H1 (cell line): Measurements from ENCODE around the gene ZNF132. TPM values are rescaled to one million over a fixed set of nuclear protein-coding genes. Genes with fewer than 3 reads are reported as not detected.
"Not testable (repeated sequence)": the region's sequence is repeated elsewhere in the genome, so short reads cannot be mapped to it uniquely, and the experiment has no call there.

ENCODE experiments used
- CTCF ChIA-PET: fragments of 300-600 bp; sonication (Branson Sonifier 250); formaldehyde crosslinking; loops from one replicate; lab custom pipeline; 2021; ENCODE audit not compliant: partially characterized antibody; lab: Charles Lee
- POLR2A ChIA-PET: fragments of 300-600 bp; sonication (Branson Sonifier 250); formaldehyde crosslinking; loops from one replicate; lab custom pipeline; 2021; ENCODE audit warnings: inconsistent platforms; ENCODE audit not compliant: partially characterized antibody; lab: Charles Lee
- DNase-seq, 2 experiments: peaks; one replicate each; pipeline versions ENCODE4 v3.0.0 to v3.0.0-alpha.2; 2010 to 2022; ENCODE audit warnings: low spot score in 2 of 2, low read depth in 1 of 2, mixed read lengths in 1 of 2
- FAIRE-seq: peaks from 2 replicates; lab custom pipeline; 2011; peaks lifted over from hg19 to GRCh38; lab: Jason Lieb, UNC
- H2AFZ ChIP-seq: 2 replicates; pipeline ENCODE4 v1.8.1; 2012; ENCODE audit warnings: low read length, inconsistent platforms
- H2AK5ac ChIP-seq: 2 replicates; pipeline ENCODE4 v1.6.1; 2013; ENCODE audit warnings: low read depth, low read length
- H2BK120ac ChIP-seq: replicated peaks from 2 replicates; pipeline ENCODE3; 2013; ENCODE audit warnings: low read depth, low read length, inconsistent platforms
- H2BK12ac ChIP-seq: 2 replicates; pipeline ENCODE4 v1.6.1; 2013; ENCODE audit warnings: low read depth, low read length
- H2BK15ac ChIP-seq: 2 replicates; pipeline ENCODE4 v1.6.1; 2013; ENCODE audit warnings: low read length
- H2BK20ac ChIP-seq: 2 replicates; pipeline ENCODE4 v1.6.1; 2013; ENCODE audit warnings: low read length
- H2BK5ac ChIP-seq: 2 replicates; pipeline ENCODE4 v1.6.1; 2013; ENCODE audit warnings: low read depth, low read length
- H3K14ac ChIP-seq: 2 replicates; pipeline ENCODE4 v1.6.1; 2013; ENCODE audit warnings: inconsistent platforms; ENCODE audit not compliant: insufficient read length
- H3K18ac ChIP-seq: 2 replicates; pipeline ENCODE4 v1.6.1; 2013; ENCODE audit warnings: low read length; ENCODE audit errors: extremely low read depth
- H3K23ac ChIP-seq: 2 replicates; pipeline ENCODE4 v1.6.1; 2013; ENCODE audit warnings: inconsistent platforms; ENCODE audit not compliant: insufficient read length
- H3K23me2 ChIP-seq: 2 replicates; pipeline ENCODE4 v1.6.1; 2013; ENCODE audit warnings: low read depth, low read length
- H3K27ac ChIP-seq: 2 replicates; pipeline ENCODE4 v1.6.1; 2011; ENCODE audit warnings: low read depth, low read length, inconsistent platforms
- H3K27me3 ChIP-seq, 4 experiments: replicated peaks in 1 of 4; 1 replicate in 1 of 4; 2 replicates in 3 of 4; pipeline versions ENCODE4 v1.6.1 to v1.8.1; 2011 to 2013; ENCODE audit warnings: low read length in 3 of 4, mild to moderate bottlenecking in 3 of 4, inconsistent platforms in 2 of 4, mixed read lengths in 2 of 4, moderate library complexity in 1 of 4; ENCODE audit not compliant: control insufficient read depth in 3 of 4, insufficient read depth in 3 of 4; ENCODE audit errors: extremely low read depth in 1 of 4
- H3K36me3 ChIP-seq, 4 experiments: 2 replicates each; pipeline versions ENCODE4 v1.6.1 to v1.8.1; 2011 to 2013; ENCODE audit warnings: mild to moderate bottlenecking in 4 of 4, low read length in 3 of 4, moderate library complexity in 2 of 4, control low read depth in 1 of 4, inconsistent platforms in 1 of 4; ENCODE audit not compliant: insufficient read depth in 4 of 4, control insufficient read depth in 2 of 4
- H3K4ac ChIP-seq: replicated peaks from 2 replicates; pipeline ENCODE3; 2013; ENCODE audit warnings: low read length, low read depth, mixed read lengths, inconsistent platforms; ENCODE audit not compliant: insufficient read length
- H3K4me1 ChIP-seq, 4 experiments: replicated peaks in 1 of 4; 1 replicate in 1 of 4; 2 replicates in 3 of 4; pipeline versions ENCODE4 v1.6.1 to v1.8.1; 2011 to 2013; ENCODE audit warnings: low read length in 3 of 4, inconsistent platforms in 2 of 4, mixed read lengths in 1 of 4; ENCODE audit not compliant: insufficient read depth in 4 of 4, control insufficient read depth in 3 of 4
- H3K4me2 ChIP-seq, 2 experiments: 2 replicates each; pipeline versions ENCODE4 v1.6.1 to v1.8.1; 2011 to 2013; ENCODE audit warnings: low read depth in 2 of 2, low read length in 2 of 2, control low read depth in 1 of 2, inconsistent platforms in 1 of 2, mild to moderate bottlenecking in 1 of 2; ENCODE audit not compliant: insufficient read depth in 1 of 2
- H3K4me3 ChIP-seq, 4 experiments: fragments of 200-600, 300-600 bp in 1 of 4; sonication (generic), shearing (Covaris generic), sonication (Bioruptor Twin) in 1 of 4; 2 replicates each; pipeline versions ENCODE4 v1.5.1 to v1.8.1; 2011 to 2016; ENCODE audit warnings: low read length in 4 of 4, low read depth in 3 of 4, control low read depth in 2 of 4, inconsistent platforms in 2 of 4, mild to moderate bottlenecking in 2 of 4, mixed read lengths in 1 of 4, moderate library complexity in 1 of 4; ENCODE audit not compliant: insufficient read depth in 2 of 4; ENCODE audit errors: extremely low read depth in 1 of 4
- H3K56ac ChIP-seq: replicated peaks from 2 replicates; pipeline ENCODE3; 2013; ENCODE audit warnings: low read depth, mild to moderate bottlenecking, mixed read lengths, low read length, inconsistent platforms; ENCODE audit not compliant: insufficient read length
- H3K79me1 ChIP-seq: 2 replicates; pipeline ENCODE4 v1.6.1; 2013; ENCODE audit warnings: low read depth, low read length, control low read depth
- H3K79me2 ChIP-seq, 2 experiments: 2 replicates each; pipeline versions ENCODE4 v1.6.1 to v1.8.1; 2012 to 2013; ENCODE audit warnings: low read length in 2 of 2, mild to moderate bottlenecking in 2 of 2, inconsistent platforms in 1 of 2; ENCODE audit not compliant: insufficient read depth in 2 of 2, control insufficient read depth in 1 of 2
- H3K9ac ChIP-seq, 4 experiments: replicated peaks in 1 of 4; 1 replicate in 1 of 4; 2 replicates in 3 of 4; pipeline versions ENCODE4 v1.6.1 to v1.8.1; 2011 to 2013; ENCODE audit warnings: low read depth in 3 of 4, low read length in 3 of 4, control low read depth in 2 of 4, mild to moderate bottlenecking in 2 of 4, moderate library complexity in 2 of 4, inconsistent platforms in 1 of 4; ENCODE audit errors: extremely low read depth in 1 of 4
- H3K9me3 ChIP-seq, 2 experiments: 2 replicates each; pipeline versions ENCODE4 v1.6.1 to v1.8.1; 2012 to 2013; ENCODE audit warnings: mild to moderate bottlenecking in 2 of 2, moderate library complexity in 2 of 2, control low read depth in 1 of 2, inconsistent platforms in 1 of 2, low read depth in 1 of 2, low read length in 1 of 2, mixed read lengths in 1 of 2; ENCODE audit not compliant: insufficient read depth in 2 of 2
- H4K20me1 ChIP-seq, 2 experiments: replicated peaks in 1 of 2; 2 replicates each; pipeline versions ENCODE3 to v1.8.1; 2011 to 2013; ENCODE audit warnings: inconsistent platforms in 2 of 2, low read length in 2 of 2, mild to moderate bottlenecking in 1 of 2; ENCODE audit not compliant: insufficient read depth in 2 of 2, control insufficient read depth in 1 of 2
- H4K5ac ChIP-seq: 2 replicates; pipeline ENCODE4 v1.6.1; 2013; ENCODE audit warnings: low read length, low read depth, mixed read lengths, inconsistent platforms; ENCODE audit not compliant: insufficient read length
- H4K8ac ChIP-seq: 2 replicates; pipeline ENCODE4 v1.8.0; 2013; ENCODE audit warnings: mild to moderate bottlenecking, moderate library complexity, low read length, inconsistent platforms; ENCODE audit not compliant: insufficient read depth; ENCODE audit errors: extremely low read depth
- H4K91ac ChIP-seq: replicated peaks from 2 replicates; pipeline ENCODE3; 2013; ENCODE audit warnings: low read length, mixed read lengths, inconsistent platforms; ENCODE audit not compliant: insufficient read length
- CHD1 ChIP-seq: IDR thresholded peaks from 2 replicates; pipeline ENCODE4 v1.6.1; 2012; ENCODE audit warnings: low read depth, low read length, improper control_type of control experiment
- HDAC6 ChIP-seq: IDR thresholded peaks from one replicate; pipeline ENCODE4 v1.7.1; 2012; ENCODE audit warnings: low read depth, mild to moderate bottlenecking, inconsistent platforms, low read length, moderate library complexity
- POLR2AphosphoS5 ChIP-seq: IDR thresholded peaks from 2 replicates; pipeline ENCODE4 v1.6.1; 2011; ENCODE audit warnings: low read depth, low read length
- TCF12 ChIP-seq: IDR thresholded peaks from 2 replicates; pipeline ENCODE4 v1.6.1; 2011; ENCODE audit warnings: low read depth, mild to moderate bottlenecking, low read length
- WGBS, 2 experiments: shearing (Covaris generic) in 1 of 2; methylation state at CpG; one replicate each; pipeline versions ENCODE4 v1.1.6 to v1.1.7; 2013 to 2015; ENCODE audit warnings: low lambda C conversion rate in 2 of 2, mixed read lengths in 2 of 2, inconsistent platforms in 1 of 2, low coverage in 1 of 2, missing lambda C conversion rate in 1 of 2; ENCODE audit not compliant: insufficient replicate concordance in 2 of 2, insufficient coverage in 1 of 2, insufficient read length in 1 of 2; ENCODE audit errors: extremely low coverage in 1 of 2, missing lambda C conversion rate in 1 of 2; 5-methylcytosine and 5-hydroxymethylcytosine counted together
- polyA plus RNA-seq, 7 experiments: library from polyadenylated mRNA; depleted of rRNA in 3 of 7; stranded (reverse) in 5 of 7; unstranded in 2 of 7; fragments of >200 nt in 5 of 7; fragments of 200-250 nt in 2 of 7; gene quantifications; 1 replicate in 5 of 7; 2 replicates in 1 of 7; 4 replicates in 1 of 7; pipeline versions ENCODE4 v1.2.1 to v1.2.3, GENCODE V29; 2011 to 2013; ENCODE audit warnings: missing spikeins in 2 of 7, mixed read lengths in 2 of 7
- total RNA-seq: library from RNA; stranded (reverse); fragmentation: NEBNext Ultra II Directional; extraction: Animal tissue kit (Norgen Biotek cat#: 25700); gene quantifications from 2 replicates; pipeline ENCODE4 v1.2.1, GENCODE V29; 2021

Gene ZNF132
- total and polyA plus RNA-seq, 2 of the 8 experiments (the other 6 are each of a cell fraction or from before 2014, with no cell fraction given): 0.89 to 1.9 TPM

- TF ChIP-seq POLR2AphosphoS5 (no peak), HDAC6 (no peak), TCF12 (no peak), CHD1 (no peak)
Measured at GRCh38 chr19:58471736-58472135, 31.8 kb upstream of the ZNF132 start (continued).

GRCh38 chr19:58470837-58471543 is 31.0 kb upstream of the ZNF132 start:
- H3K9me3 ChIP-seq: not testable (repeated sequence)
- POLR2A ChIA-PET: interaction anchor here (1.3 kb wide), 1 partner anchor 48 kb away, joined by 4 read pairs; no protein-coding TSS in a partner anchor
- WGBS, 2 experiments: 94% methylated on average over 14 of the region's 53 CpGs; no CpG with 5 or more reads in 1 of the 2 experiments

More at GRCh38 chr19:58470837-58471543, 31.0 kb upstream of the ZNF132 start:
- Histone ChIP-seq H3K23me2 (peaks cover 15% of the 10 kb centered on the region), H4K20me1 (peaks cover 6 to 12% of the 10 kb centered on the region in 2 experiments)
- CTCF ChIA-PET, H3K18ac ChIP-seq, DNase-seq, FAIRE-seq, H3K36me3 ChIP-seq, H3K14ac ChIP-seq, H3K27ac ChIP-seq, H2BK12ac ChIP-seq, H2AK5ac ChIP-seq, H4K5ac ChIP-seq, H3K23ac ChIP-seq, H3K4me2 ChIP-seq, H3K79me1 ChIP-seq, H2BK15ac ChIP-seq, H2BK120ac ChIP-seq, H3K79me2 ChIP-seq, H4K91ac ChIP-seq, H2BK20ac ChIP-seq, H2BK5ac ChIP-seq, H3K56ac ChIP-seq, H3K4me3 ChIP-seq, H3K4me1 ChIP-seq, H3K4ac ChIP-seq, H3K27me3 ChIP-seq, H2AFZ ChIP-seq, H3K9ac ChIP-seq, H4K8ac ChIP-seq: not testable (repeated sequence)
